OCI-LY1 (cell line): ENCODE results near the gene MTIF3.

ENCODE experiments used
- EZH2 ChIP-seq: fragments of 200-600 bp; sonication (generic), shearing (Covaris generic); IDR thresholded peaks from 2 replicates; pipeline ENCODE4 v1.8.0; 2017; ENCODE audit warnings: borderline replicate concordance, mixed run types, mild to moderate bottlenecking, antibody characterized with exemption, low read length, moderate library complexity, mixed read lengths
- TF ChIP-seq, protein P1 (sequence below): fragments of 200-600 bp; sonication (generic), shearing (Covaris generic); IDR thresholded peaks from 2 replicates; pipeline ENCODE4 v1.5.1; 2017; ENCODE audit warnings: mild to moderate bottlenecking, antibody characterized with exemption, low read length, moderate library complexity, mixed read lengths

- TF ChIP-seq, protein P1, sequence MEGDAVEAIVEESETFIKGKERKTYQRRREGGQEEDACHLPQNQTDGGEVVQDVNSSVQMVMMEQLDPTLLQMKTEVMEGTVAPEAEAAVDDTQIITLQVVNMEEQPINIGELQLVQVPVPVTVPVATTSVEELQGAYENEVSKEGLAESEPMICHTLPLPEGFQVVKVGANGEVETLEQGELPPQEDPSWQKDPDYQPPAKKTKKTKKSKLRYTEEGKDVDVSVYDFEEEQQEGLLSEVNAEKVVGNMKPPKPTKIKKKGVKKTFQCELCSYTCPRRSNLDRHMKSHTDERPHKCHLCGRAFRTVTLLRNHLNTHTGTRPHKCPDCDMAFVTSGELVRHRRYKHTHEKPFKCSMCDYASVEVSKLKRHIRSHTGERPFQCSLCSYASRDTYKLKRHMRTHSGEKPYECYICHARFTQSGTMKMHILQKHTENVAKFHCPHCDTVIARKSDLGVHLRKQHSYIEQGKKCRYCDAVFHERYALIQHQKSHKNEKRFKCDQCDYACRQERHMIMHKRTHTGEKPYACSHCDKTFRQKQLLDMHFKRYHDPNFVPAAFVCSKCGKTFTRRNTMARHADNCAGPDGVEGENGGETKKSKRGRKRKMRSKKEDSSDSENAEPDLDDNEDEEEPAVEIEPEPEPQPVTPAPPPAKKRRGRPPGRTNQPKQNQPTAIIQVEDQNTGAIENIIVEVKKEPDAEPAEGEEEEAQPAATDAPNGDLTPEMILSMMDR, result peak; percentile 72
- TF ChIP-seq EZH2, result no peak
Measured at GRCh38 chr13:27406178-27406939, 44.0 kb downstream of the MTIF3 start.
